HG02571 (cell line): ENCODE measurements around the gene ARV1.
"Not testable (repeated sequence)": the region's sequence is repeated elsewhere in the genome, so short reads cannot be mapped to it uniquely, and the experiment has no call there.

Experiments
- ATAC-seq: cut with Tn5 transposase; IDR thresholded peaks from one replicate; pipeline ENCODE4 v1.9.1; 2021; ENCODE audit warnings: mild to moderate bottlenecking, moderate library complexity; ENCODE audit not compliant: unreplicated experiment

Gene ARV1

DNA sequence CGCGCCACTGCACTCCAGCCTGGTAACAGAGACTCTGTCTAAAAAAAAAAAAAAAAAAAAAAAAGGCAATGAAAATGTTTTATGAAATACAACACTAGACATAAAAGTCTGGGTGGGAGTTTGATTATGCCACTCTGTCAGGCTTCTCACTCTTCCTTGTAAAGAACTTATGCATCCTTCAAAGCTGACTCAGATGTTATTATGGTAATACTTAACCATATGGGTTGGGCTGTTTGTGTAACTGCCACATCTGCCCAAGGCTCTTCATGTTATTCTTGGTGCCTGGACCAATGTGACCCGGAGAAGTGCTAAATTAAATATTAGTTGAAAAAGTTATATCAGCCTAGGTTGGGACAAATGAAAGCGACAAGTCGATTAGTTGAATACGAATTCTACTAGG lies 37.3 kb downstream of the ARV1 start:
- no peak for ATAC-seq

GRCh38 chr1:231016966-231017365 lies 38.1 kb downstream of the ARV1 start:
- ATAC-seq = no peak

DNA sequence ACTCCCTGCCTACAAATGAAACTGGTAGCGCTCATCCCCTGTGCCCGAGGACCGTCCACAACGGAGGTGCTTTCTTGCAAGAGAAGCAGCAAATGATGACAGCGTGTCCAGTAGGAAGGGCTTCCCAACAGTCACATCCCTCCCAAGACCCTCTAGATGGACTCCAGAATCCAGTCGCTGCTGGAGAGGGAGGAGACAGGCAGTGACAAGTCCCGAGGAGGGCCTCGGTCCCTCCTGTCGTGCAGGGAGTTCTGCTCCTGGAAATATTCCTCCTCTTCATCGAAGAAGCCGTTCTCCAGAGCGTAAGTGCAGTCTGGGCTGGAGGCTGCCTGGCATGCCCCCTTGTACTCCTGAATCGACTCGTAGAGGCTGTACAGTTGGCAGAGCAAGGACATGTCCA lies 40.8 kb downstream of the ARV1 start:
- no peak for ATAC-seq

- no peak for ATAC-seq
Measured at GRCh38 chr1:231020139-231020601, 41.3 kb downstream of the ARV1 start.

- ATAC-seq = no peak
Measured at GRCh38 chr1:231020816-231021215, 41.9 kb downstream of the ARV1 start.

DNA sequence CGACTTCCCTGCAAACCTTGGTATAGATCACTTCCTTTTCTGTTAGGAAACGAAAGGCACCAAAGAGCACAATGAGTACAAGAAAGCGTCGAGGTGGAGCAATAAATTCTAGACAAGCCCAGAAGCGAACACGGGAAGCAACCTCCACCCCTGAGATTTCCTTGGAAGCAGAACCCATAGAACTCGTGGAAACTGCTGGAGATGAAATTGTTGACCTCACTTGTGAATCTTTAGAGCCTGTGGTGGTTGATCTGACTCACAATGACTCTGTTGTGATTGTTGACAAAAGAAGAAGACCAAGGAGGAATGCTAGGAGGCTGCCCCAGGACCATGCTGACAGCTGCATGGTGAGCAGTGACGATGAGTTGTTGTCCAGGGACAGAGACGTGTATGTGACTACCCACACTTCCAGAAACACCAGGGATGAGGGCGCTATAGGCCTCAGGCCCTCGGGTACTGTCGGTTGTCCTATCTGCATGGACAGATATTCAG lies 42.7 kb downstream of the ARV1 start:
- ATAC-seq = no peak

- ATAC-seq = not testable (repeated sequence)
Measured at GRCh38 chr1:231022543-231022942, 43.6 kb downstream of the ARV1 start.

- no peak for ATAC-seq
Measured at GRCh38 chr1:231023150-231023549, 44.3 kb downstream of the ARV1 start.

- ATAC-seq = no peak
Measured at GRCh38 chr1:231026576-231026975, 47.7 kb downstream of the ARV1 start.

DNA sequence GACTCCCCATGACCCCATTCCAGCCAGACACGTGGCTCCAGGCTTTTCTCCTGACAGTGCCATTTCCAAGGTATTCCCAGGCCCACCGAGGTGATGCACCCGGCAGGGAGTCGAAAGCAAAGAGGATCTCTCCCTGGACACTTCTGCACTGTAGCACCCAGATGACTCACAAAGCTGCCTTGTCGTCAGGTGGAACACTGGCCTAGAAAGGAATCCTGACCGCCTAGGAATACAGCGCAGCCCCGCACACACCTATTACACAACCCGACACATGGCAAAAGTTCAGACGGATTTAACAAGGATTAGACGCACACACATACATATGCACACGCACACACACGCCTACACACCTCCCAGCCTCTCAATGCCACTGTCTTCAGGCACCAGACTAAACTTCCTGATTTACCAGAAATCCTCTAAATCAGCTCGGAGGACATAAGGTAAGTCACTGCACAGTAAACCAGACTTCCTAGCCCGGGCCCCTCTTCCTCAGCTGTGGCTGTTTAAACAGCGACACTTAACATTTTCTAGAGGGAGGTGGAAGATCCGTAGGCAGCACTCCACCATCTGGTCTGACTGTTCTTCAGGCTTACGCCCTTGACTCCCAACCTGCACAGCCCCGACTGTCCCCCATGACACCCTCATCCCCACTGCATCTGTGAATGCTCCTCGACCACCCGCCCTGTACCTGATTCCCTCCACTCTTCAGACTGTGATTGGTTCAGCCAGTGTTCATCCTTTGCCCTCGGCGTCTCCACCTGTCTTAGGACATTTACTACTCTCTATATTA lies 48.4 kb downstream of the ARV1 start:
- ATAC-seq = no peak

DNA sequence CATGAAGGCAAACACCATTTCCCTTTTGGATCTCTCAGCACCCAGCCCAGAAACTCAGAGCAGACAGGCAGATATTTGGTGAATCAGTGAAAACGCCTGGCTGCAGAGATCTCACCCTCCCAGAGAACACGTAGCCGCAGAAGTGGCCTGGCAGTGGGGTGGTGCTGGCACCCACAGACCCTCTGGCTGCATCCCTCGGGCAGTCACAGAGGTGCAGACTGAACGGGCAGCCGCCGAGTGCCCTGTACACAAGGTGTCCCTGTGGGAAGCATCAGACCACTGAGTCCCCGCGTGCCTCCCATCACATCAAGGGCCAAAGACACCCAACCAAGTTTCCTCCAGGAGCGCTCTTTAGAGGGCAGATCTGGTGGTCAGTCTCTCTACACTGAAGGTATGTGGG lies 49.1 kb downstream of the ARV1 start:
- no peak for ATAC-seq

GRCh38 chr1:231028682-231029081 lies 49.8 kb downstream of the ARV1 start:
- ATAC-seq = no peak

DNA sequence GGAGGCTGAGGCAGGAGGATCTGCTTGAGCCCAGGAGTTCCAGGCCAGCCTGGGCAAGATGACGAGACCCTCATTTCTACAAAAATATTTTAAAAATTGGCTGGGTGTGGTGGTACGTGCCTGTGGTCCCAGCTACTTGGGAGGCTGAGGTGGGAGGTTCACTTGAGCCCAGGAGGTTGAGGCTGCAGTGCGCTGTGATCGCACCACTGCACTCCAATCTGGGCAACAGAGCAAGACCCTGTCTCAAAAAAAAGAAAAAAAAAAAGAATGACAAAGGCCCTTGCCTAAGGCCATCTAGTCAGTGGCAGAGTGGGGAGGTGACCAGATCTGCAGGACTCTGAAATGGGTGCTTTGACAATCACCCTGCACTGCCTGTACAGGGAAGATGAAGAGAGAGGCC lies 50.4 kb downstream of the ARV1 start:
- ATAC-seq = not testable (repeated sequence)

DNA sequence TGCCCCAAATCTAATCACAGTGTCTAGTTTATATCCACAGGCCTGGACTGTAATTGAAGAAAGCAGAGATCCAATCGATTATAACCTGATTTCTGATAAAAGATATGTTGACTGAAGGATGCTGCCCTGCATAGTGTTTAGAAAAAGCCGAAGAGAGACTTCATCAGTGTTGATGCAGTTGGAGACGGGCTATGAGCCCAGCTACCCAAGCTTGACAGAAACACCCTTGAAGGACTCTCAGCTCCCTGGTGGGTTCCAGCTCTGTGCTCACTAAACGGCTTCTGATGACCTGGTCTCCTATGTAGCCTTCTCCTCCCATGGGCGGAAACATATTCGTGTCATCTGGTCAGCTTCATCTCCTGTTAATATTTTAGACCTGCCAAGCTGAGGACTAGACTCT lies 50.9 kb downstream of the ARV1 start:
- ATAC-seq = no peak

- ATAC-seq = no peak
Measured at GRCh38 chr1:231032963-231033362, 54.1 kb downstream of the ARV1 start.

DNA sequence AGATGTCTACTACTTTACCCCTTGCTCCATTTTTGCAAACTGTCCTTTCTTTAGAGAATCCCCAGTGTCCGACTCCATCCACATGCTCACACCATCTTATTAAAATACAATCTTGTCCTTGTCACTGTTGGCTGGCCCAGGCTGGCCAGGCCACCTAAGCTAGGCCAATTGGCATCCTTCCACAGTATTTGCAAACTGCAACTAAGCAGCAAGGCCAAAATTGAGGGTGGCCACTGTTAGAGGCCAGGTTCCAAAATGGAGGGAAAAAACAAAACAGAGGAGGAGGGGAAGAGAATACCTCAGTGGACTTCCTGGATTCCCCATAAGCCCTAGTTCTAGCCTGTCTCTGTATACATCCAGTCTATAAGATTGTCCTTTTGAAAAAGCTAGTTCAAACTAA lies 56.9 kb downstream of the ARV1 start:
- ATAC-seq = no peak

- no peak for ATAC-seq
Measured at GRCh38 chr1:231036416-231036815, 57.5 kb downstream of the ARV1 start.

DNA sequence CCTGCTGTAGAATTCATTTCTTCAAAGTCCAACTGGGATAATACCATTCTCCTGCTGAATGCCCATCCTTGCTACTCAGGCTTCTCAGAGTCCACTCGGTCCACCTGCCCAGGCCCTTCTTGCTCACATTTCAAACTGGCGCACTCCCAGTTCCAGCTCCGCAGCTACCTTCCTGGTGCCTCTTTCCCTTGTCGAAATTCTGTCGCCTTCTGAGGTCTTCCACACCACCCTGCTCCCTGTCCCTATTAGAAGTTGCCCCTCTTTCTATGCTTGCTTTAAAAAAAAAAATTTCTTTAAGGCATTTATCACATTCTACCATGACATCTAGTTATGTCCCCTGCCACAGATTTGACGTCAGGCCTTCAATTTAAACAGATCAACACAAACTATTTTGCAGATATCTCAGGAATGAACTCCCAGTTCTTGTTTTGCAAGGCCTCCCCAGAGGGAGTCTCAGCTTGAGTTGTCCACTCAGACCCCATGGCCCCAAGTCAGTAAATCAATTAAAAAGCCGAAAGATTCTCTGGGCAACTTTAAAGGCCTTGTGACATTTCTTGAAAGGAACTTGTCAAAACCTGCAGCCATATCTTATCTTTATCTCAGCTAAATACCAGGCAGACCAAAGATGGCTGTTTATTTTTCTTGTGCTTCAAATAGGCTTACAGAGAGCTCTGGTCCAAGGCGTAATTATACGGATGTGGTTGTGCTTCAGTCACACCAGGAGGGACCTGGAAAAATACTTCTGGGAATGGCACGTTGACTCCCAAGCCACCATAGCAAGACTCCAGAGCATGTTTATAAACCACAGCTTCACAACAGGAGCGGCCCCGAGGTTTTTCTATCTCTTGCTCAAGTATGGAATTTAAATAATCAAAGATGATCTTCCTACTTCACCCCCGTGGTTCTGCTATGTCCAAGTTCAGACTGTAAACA lies 59.0 kb downstream of the ARV1 start:
- ATAC-seq = no peak

- ATAC-seq = peak; percentile 44
Measured at GRCh38 chr1:231039161-231040018, 60.5 kb downstream of the ARV1 start.

DNA sequence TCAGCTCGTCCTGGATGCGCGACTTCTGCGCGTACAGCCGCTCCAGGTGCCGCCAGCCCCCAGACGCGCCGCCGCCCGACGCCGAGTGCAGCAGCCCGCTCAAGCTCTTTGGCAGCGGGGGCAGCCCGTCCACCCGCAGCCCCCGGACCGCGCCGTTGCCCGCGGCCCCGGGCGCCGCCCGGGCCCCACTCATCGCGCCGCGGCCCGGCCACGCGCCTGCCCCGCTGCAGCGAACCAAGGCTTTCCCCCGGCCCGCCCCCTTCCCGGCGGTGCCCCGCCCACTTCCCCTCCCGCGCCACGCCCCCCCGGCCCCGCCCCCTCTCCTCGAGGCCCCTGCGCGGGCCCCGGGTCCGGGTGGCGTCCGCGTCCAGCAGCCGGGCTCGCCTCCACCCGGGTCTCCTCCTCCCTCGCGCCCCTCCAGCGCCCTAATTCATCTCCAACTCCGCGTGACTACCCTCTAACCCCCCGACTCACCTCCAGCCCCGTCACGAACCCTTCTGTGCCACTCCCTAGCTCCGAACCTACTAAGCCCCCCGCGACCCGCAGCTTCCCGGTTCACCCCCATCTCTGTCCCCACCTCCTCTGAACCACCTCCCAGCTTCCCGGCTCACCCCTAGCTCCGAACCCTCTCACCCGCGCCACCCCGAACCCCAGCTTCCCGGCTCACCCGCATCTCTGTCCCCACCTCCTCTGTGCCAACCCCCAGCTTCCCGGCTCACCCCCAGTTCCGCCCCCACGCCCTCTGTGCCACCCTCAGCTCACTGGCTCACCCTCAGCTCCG lies 61.3 kb downstream of the ARV1 start, which contains the start of gene FAM89A:
Gene FAM89A (minus strand): TSS at position 236 of the 781 bp plus-strand sequence. CDS start 43 bp downstream, at position 193.
- peak; percentile 64 for ATAC-seq
